GM19468 (cell line): ENCODE data around the gene IMPACT.
A peak's percentile ranks its signal among the peaks of the same experiment; 100 is the strongest.

Source experiments
- ATAC-seq: cut with Tn5 transposase; IDR thresholded peaks from one replicate; pipeline ENCODE4 v1.9.1; 2021; ENCODE audit warnings: mild to moderate bottlenecking, moderate library complexity, moderate number of reproducible peaks; ENCODE audit not compliant: unreplicated experiment; ENCODE audit errors: extremely low read depth

Gene IMPACT

DNA sequence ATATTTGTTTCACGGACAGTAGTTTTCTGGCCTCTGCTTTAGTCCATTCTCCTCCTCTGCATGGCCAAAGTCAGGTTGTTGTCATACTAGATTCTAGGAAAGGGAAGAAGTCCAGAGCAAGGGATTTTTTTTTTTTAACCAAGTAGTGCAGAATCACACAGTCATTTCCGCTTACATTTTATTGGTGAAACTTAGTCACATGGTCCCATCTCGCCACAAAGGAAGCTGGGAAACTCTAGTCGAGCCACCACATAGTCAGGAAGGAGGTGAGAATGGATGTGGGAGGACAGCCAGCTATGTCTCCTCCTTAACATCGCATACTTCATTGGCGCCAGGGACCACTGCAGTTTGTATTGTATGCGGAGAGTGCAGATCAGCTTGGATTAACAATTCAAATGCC is 44.3 kb downstream of the IMPACT start:
- ATAC-seq: no peak

DNA sequence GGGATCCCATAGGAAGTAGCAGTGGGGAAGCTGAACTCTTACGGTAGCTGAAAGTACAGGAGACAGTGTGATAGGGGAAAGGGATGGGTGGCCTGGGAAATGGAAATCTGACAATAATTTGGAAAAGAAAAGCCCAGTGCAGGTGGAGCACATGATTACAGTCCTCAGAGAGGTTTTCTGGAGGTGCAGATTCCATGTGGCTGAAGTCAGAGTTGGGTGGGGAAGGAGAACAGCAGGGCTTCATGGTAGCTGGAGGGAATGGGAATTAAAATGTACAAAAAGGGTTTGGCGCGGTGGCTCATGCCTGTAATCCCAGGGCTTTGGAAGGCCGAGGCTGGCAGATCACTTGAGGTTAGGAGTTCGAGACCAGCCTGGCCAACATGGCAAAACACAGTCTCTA is 46.1 kb downstream of the IMPACT start:
- ATAC-seq: no peak

DNA sequence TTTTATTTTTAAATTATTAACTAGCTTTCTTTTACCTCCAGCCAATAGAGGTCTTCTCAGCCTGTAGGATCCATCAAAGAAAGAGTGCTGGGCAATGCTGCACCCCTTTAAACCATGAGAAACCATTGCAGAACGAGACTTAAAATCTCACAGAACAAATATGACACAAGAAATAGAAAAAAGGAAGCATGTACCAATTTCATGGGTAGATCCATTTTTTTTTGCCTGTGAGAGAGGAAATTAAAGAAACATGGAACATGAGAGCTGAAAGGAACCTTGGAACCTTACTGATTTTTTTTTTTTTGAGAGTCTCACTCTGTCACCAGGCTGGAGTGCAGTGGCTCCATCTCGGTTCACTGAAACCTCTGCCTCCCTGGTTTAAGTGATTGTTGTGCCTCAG is 47.9 kb downstream of the IMPACT start:
- no peak for ATAC-seq

DNA sequence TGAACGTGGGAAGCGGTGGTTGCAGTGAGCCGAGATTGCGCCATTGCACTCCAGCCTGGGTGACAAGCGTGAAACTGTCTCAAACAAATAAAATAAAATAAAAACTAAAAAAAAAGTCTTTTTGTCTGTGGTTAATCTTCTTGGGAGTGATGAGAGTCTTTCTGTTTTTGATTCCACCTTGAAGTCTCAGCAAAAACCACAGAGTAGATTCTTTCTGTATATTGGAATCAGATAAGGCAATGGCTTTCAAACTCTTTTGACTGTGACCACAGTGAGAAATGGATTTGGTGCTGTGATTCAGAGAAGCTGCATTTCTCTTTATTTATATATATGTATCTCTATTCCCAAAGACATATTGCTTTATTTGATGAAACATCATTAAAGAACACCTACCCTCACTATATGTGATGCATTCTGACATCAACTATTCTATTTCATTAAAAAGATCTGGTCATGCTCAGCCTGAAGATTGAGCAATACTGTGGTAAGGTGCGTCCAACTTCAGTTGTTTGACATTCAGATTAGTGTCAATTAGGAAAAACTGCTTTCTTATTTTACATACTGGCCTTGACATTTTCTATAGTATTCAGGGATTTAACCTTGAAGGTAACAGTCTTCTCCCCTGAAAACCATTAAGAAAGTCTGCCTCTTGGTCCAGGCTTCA is 49.6 kb downstream of the IMPACT start:
- ATAC-seq: no peak

DNA sequence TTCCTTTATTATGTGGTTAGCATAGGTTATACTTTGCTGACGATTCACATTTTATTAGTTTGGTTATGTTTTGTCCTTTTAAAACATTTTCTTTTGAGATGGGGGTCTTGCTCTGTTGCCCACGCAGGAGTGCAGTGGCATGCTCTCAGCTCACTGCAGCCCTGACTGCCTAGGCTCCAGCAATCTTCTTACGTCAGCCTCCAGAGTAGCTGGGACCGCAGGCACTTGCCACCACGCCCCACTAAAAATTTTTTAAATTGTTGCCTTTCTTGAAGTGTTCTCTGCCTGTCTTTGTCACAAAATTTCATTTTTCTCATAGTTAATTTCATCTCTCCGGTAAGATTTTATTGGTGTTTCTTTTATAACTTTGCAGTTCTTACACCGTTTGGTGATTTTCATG is 52.9 kb downstream of the IMPACT start:
- no peak for ATAC-seq

DNA sequence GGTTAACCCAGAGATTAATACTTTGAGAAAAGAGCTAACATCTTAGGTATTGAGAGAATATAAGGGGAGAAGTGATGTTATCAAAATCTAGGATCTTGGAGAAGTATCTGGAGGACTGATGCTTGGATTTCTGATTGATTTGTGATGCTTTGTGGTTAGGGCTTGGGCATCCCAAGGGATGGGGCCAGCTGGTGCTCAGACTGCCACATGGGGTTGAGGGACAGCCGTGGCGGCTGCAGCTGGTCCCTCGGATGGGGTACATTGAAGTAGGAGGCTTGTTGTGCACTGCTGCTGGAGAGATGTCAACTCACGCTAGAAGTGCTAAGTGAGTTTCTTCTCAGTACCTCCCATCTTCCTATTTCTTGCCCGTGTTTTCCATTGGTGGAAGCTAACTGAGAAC is 56.4 kb downstream of the IMPACT start:
- ATAC-seq: no peak

DNA sequence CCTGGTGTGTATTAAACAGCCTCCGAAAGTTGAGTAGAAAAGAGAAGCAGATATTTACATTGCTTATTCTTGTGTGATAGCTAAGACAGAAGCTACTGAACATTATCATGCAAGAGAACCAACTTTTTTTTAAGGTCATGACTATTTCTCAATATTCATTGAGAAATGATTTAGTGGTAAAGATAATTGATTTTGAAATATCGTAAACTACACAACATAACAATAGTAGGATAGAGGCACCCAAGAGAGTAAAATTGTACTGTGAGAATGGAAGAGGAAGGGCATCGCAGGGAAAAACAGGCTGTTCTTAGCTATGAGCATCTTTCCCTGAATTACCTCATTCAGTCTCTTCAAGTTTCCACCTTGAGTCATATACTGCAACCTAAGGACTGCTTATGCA is 59.2 kb downstream of the IMPACT start:
- ATAC-seq: no peak

DNA sequence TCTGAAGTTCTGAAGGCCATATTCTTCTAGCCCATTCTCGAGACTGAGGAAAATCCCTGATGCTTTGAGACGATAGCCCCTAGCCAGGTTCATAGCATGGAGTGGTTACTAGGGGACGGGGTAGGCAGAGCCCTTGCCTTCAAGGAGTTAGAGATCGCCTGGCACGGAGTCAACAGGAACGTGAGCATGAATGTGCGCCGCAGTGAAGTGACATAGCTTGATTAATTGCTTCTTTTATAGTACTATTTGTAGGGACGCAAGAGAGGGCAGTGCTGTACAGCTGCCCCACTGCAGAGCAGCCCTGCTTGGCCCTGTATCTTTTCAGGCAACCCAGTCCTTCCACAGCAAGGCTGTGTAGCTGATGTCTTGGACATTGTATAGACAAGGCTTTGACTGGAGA is 60.2 kb downstream of the IMPACT start:
- ATAC-seq: no peak

DNA sequence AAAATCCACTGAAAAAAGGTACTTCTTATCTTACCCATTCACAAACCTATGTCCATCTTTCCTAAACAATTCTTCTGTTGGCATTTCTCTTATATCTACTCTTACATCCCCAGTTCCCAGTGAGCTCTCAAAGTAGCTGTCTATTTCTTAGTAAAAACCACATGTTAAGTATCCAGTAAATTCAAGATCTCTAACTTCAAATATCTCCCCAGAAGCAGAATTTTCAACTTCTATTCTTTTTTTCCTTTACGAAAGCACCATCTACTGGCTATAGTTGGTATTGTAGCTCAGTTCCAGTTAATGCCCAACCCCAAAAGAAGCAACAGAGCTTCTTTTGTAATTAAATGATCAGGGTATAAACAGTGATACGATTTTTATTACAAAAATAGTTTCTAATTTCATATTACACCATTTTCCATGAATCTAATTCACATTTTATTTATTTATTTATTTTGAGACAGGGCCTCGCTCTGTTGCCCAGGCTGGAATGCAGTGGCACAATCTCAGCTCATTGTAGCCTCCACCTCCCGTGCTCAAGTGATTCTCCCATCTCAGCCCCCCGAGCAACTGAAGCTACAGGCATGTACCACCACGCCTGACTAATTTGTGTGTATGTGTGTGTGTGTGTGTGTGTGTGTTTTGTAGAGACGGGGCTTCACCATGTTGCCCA is 62.5 kb downstream of the IMPACT start:
- no peak for ATAC-seq

DNA sequence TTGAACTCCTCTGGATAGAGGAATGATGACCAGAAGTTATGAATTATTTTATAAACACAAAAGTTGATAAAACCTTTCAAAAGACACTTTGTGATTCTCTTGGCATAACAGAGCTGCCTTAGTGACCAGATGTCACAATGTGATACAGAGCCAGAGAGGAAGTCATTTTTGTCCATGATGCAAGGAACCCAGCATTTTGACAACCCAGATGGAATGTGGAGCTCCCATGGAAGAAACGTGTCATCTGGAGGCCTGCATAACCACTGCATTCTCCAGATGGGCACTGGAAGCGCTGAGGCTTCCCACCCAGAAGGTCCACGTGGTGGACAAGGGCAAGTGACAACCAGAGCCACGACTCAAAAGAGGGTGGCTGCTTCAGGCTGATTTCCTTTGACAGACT is 64.1 kb downstream of the IMPACT start:
- no peak for ATAC-seq

DNA sequence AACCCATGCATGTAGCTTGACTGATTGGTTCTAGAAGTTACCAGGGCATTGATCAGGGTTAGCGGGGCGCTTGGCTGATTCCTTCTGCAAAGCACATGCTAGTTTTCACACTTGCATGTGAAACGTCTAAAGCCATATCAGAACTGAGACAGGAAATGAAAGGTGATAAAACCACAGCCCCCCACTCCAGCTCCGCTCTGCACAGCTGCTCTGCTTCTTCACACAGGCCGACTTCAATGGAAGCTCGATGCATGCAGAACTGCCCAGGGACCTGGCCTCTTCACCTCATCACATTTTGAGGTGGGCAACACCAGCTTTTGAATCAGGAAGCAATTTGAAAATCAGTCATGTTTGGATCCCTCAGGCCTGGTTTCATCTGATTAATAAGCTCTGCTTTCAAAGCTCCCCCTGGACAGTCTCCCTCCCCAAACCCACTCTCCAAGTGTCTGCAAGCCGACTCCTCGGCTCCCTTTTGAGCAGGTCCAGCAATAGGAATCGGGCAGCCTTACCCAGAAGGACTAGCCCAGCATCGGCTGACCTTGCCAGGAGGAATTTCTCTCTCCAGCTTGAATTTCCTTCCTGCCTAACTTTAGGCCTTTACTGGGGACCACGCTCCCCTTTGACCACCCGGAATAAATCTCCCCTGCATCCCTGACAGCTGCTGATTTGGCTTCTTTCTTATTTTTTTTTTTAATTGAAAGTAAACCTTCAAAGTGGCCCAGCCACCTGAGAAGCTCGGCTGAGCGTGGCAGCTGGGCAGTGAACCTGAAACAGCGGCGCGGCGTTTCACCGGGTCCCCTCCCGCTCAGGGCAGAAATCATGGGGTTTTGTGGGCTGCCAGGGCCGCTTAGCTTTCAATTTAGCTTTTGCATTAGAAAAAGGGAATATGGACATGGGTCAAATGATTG is 65.7 kb downstream of the IMPACT start:
- ATAC-seq: peak; percentile 80

DNA sequence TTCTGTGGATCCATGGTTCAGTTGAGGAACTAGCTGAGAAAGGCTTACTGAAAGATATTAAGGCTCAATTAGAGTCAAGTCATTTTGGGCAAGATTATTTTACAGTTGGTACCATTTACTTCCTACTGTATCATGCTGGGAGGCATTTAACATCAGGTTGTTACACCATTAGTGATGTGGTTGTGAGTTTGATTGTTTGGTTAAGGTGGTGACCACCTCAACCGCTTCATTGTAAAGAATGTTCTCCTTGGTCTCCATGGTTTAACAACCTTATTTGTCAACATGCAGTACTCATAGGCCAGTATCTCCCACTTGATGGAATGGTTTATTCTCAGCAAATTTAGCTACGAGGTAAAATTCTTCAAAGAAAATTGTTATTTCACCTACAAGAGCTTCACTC is 68.1 kb downstream of the IMPACT start:
- ATAC-seq: no peak

DNA sequence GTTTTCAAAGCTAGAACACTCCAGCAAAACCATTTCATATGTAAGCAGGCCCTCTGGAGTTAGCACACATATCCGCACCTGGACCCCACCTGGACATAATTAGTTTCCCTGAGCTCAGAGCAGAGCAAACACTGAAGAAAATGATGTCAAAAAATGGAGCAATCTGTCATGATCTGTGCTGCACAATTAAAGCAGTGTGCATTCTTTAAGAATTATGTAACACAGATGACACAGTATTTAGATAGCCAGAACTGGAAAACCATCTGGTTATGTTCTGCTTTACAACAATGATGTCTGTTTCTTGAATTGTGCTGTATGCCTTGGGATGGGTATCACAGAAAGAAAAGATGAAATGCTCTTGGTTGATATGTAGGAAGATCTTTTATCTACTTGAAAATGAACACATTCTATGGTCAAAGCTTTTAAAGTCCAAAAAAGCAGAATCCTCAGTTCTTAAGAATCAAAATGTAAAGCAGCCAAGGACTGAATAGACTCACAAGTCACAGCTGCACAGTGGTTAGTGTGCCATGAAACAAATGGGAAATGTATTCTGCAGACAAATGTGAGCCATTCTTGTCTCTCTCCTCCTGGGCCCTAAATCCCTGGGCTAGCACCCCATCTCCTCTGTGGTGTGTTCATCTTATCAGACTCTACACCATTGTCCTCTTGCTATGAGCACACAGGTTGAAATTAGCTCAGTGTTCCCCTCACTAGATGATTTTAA is 70.7 kb downstream of the IMPACT start:
- no peak for ATAC-seq

DNA sequence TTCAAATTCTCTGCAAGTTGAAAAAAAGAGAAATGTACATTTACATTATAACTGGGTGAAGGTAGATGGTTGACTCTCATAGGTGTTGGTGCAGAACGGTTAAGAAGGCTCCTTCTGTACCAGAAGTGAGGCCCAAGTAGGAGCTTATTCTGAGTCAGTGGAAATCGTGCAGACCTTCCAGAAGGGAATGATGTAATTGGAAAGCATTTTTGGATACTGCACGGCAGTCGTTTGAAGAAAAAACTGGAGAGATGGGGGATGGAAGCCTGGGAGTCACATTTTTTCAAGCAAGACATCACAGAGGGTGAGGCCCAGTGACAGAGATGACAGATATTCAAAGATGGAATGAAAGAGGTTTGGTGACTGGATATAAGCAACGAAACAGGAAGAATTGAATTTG is 73.3 kb downstream of the IMPACT start:
- no peak for ATAC-seq

DNA sequence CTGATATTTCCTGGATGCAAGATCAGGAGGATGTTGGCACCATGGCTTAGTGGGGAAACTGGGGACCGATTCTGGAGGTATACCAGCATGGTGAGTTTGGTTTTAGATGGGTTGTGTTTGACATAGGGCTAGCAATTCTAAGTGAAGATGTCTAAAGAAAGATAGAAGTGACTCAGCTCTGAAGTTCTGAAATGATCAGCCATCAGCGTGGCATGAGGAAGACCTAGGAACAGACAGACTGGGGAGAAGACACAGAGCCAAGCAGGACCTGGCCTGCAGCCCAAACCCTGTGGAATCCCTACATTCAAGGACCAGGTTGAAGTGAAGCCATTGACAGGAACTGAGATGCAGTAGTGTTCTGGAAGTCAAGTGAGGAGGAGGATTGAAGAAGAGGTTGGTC is 73.7 kb downstream of the IMPACT start:
- ATAC-seq: no peak

DNA sequence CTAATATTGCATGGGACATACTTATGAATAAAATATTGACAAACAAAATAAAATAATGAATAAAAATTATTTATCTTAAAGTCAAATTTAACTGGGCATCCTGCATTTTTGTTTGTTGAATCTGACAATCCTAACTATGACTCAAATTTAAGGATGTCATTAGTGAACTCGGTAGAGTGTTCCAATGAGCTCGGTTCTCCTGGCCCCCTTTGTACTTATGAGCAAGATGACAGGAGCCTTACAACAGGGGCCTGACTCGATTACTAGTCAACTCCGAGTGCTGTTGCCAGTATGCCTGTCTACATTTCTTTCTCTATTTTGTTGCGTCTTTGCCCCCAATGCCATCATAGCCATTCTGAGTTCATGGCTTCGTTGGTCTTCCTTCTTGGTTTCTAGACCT is 74.3 kb downstream of the IMPACT start:
- ATAC-seq: no peak

DNA sequence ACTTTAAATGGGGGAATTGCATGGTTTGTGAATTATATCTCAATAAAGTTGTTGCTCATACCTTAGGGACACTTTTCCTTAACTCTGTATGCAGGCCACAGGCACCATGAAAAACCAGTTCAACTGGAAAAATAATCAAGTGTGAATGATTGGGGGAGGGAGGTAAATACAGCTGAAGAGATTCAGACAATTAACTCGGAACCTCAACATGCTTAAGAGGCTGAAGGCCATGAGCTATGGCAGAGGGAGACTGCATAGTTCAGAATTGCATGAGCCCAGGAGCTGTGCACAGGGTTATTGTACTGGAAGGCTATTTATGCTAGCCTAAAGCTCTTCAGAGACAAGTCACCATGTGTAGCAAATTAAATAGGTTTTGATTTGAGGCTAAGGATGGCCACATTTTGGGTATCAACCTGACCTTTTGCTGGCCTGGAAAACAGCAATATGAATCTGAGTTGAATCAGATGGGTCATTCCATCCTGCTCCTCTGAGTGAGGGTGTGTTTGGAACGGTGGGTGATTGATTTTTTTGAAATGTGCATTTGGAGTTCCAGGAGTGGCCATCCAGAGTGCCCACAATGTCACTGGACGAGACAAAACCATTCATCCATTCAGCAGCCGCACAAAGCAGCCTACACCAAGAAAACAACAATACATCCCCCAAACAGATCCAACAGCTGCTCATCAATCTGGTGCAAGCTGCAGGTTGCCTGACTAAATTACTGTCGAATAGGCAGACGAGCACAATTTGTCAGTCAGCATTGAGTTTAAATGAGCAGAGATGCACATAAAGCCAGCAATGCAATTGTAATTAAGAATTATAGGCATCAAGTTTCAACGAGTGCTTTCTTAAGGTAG is 76.4 kb downstream of the IMPACT start:
- no peak for ATAC-seq
